ENCODE measurements around the gene CD81. TPM values are rescaled to one million over a fixed set of nuclear protein-coding genes. Genes with fewer than 3 reads are reported as not detected.

The CD81 gene
- total and polyA plus RNA-seq, 10 of the 15 experiments (the other 5 are each of a cell fraction or from before 2014, with no cell fraction given): 2.0 to 145 (median 57.2) TPM

DNA sequence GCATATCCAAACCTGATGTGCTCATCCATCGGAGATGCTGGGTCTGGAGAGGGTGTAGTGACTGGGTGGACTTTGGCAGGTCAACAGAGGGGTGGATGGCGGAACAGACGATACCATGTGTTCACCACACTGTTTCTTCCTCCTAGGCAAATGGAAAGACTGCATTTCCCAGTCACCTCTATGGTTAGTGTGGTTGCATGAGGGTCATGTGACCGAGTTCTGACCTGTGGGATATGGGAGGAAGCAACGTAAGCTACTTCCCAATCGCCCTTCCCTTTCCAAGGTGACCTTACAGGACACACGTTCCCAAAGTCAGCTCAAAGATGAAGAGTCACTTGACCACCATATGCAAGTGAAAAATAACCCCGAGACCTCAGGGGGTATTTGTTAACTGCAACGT, 47.6 kb upstream of the CD81 start (continued):
- TF ChIP-seq EZH2 (IDR thresholded peaks at IDR 0.05; ENCODE audit: borderline replicate concordance, control insufficient read depth, low read depth, low read length) (no peak), EED (IDR thresholded peaks at IDR 0.05; ENCODE audit: low read depth) (no peak), SREBF2 (IDR thresholded peaks at IDR 0.05; ENCODE audit: low read length) (no peak), SPI1 (IDR thresholded peaks at IDR 0.05; ENCODE audit: borderline replicate concordance, insufficient read depth, low read depth, low read length) (no peak), EP300 (IDR thresholded peaks at IDR 0.05; ENCODE audit: borderline replicate concordance in 1 of 2, control insufficient read depth in 1 of 2, low read depth in 2 of 2, low read length in 2 of 2) (no peak), PML (IDR thresholded peaks at IDR 0.05; ENCODE audit: low read length) (no peak)
- TF ChIP-seq, protein P1, sequence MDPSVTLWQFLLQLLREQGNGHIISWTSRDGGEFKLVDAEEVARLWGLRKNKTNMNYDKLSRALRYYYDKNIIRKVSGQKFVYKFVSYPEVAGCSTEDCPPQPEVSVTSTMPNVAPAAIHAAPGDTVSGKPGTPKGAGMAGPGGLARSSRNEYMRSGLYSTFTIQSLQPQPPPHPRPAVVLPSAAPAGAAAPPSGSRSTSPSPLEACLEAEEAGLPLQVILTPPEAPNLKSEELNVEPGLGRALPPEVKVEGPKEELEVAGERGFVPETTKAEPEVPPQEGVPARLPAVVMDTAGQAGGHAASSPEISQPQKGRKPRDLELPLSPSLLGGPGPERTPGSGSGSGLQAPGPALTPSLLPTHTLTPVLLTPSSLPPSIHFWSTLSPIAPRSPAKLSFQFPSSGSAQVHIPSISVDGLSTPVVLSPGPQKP (IDR thresholded peaks at IDR 0.05; ENCODE audit: low read depth, low read length): no peak
- TF ChIP-seq, protein P2, sequence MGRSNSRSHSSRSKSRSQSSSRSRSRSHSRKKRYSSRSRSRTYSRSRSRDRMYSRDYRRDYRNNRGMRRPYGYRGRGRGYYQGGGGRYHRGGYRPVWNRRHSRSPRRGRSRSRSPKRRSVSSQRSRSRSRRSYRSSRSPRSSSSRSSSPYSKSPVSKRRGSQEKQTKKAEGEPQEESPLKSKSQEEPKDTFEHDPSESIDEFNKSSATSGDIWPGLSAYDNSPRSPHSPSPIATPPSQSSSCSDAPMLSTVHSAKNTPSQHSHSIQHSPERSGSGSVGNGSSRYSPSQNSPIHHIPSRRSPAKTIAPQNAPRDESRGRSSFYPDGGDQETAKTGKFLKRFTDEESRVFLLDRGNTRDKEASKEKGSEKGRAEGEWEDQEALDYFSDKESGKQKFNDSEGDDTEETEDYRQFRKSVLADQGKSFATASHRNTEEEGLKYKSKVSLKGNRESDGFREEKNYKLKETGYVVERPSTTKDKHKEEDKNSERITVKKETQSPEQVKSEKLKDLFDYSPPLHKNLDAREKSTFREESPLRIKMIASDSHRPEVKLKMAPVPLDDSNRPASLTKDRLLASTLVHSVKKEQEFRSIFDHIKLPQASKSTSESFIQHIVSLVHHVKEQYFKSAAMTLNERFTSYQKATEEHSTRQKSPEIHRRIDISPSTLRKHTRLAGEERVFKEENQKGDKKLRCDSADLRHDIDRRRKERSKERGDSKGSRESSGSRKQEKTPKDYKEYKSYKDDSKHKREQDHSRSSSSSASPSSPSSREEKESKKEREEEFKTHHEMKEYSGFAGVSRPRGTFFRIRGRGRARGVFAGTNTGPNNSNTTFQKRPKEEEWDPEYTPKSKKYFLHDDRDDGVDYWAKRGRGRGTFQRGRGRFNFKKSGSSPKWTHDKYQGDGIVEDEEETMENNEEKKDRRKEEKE (IDR thresholded peaks at IDR 0.05): no peak
- TF ChIP-seq, protein P3, sequence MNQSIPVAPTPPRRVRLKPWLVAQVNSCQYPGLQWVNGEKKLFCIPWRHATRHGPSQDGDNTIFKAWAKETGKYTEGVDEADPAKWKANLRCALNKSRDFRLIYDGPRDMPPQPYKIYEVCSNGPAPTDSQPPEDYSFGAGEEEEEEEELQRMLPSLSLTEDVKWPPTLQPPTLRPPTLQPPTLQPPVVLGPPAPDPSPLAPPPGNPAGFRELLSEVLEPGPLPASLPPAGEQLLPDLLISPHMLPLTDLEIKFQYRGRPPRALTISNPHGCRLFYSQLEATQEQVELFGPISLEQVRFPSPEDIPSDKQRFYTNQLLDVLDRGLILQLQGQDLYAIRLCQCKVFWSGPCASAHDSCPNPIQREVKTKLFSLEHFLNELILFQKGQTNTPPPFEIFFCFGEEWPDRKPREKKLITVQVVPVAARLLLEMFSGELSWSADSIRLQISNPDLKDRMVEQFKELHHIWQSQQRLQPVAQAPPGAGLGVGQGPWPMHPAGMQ (IDR thresholded peaks at IDR 0.05; ENCODE audit: borderline replicate concordance): no peak
- TF ChIP-seq, protein P4, sequence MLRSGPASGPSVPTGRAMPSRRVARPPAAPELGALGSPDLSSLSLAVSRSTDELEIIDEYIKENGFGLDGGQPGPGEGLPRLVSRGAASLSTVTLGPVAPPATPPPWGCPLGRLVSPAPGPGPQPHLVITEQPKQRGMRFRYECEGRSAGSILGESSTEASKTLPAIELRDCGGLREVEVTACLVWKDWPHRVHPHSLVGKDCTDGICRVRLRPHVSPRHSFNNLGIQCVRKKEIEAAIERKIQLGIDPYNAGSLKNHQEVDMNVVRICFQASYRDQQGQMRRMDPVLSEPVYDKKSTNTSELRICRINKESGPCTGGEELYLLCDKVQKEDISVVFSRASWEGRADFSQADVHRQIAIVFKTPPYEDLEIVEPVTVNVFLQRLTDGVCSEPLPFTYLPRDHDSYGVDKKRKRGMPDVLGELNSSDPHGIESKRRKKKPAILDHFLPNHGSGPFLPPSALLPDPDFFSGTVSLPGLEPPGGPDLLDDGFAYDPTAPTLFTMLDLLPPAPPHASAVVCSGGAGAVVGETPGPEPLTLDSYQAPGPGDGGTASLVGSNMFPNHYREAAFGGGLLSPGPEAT (IDR thresholded peaks at IDR 0.05; ENCODE audit: low read depth): no peak

Measured in GM12878 (cell line).